Sigmoid colon (tissue), 4 donors: ENCODE measurements around the gene CFAP97D2.

Experiments used
- CTCF ChIP-seq, 4 experiments: fragments of 450-650 bp in 3 of 4; fragments of 200-600 bp in 1 of 4; IDR thresholded peaks; one replicate each; pipeline ENCODE4 v1.5.1; 2016 to 2019; ENCODE audit warnings: antibody characterized with exemption in 4 of 4, mild to moderate bottlenecking in 3 of 4, moderate library complexity in 2 of 4
- EP300 ChIP-seq, 4 donors: sonication (generic); formaldehyde crosslinking; IDR thresholded peaks; one replicate each; pipeline ENCODE4 v1.6.1; 2017; ENCODE audit warnings: antibody characterized with exemption in 4 of 4
- POLR2AphosphoS5 ChIP-seq, 4 donors: sonication (generic); formaldehyde crosslinking; IDR thresholded peaks; one replicate each; pipeline ENCODE4 v1.6.1; 2017; ENCODE audit warnings: antibody characterized with exemption in 4 of 4

GRCh38 chr13:114134111-114134943 lies 44.7 kb upstream of the CFAP97D2 start:
- TF ChIP-seq EP300 (IDR thresholded peaks at IDR 0.05) (no peak), CTCF (IDR thresholded peaks at IDR 0.05) (no peak), POLR2AphosphoS5 (IDR thresholded peaks at IDR 0.05) (no peak)
